Stimulated activated naive CD8-positive, alpha-beta T cell treated with anti-CD3 and anti-CD28 coated beads, Interleukin-15, Interleukin-2, amounts not matched to agents 100 ng/mL and 50 ng/mL, for 24 hours (primary cell): Measurements from ENCODE around the gene SLC9A5.
A peak's percentile ranks its signal among the peaks of the same experiment; 100 is the strongest.

ENCODE experiments used
- H3K27ac Mint-ChIP-seq: one replicate; pipeline ENCODE4 v1.8.0; 2021; ENCODE audit warnings: mild to moderate bottlenecking, mixed read lengths
- H3K27me3 Mint-ChIP-seq: one replicate; pipeline ENCODE4 v1.8.0; 2021; ENCODE audit warnings: mixed read lengths
- H3K36me3 Mint-ChIP-seq: one replicate; pipeline ENCODE4 v1.8.0; 2021; ENCODE audit warnings: low read depth, mixed read lengths
- H3K4me1 Mint-ChIP-seq: one replicate; pipeline ENCODE4 v1.8.0; 2021; ENCODE audit warnings: low read depth, mixed read lengths
- H3K4me3 Mint-ChIP-seq: one replicate; pipeline ENCODE4 v1.8.0; 2021; ENCODE audit warnings: mild to moderate bottlenecking, mixed read lengths
- H3K9me3 Mint-ChIP-seq: one replicate; pipeline ENCODE4 v1.8.0; 2021; ENCODE audit warnings: mixed read lengths

SLC9A5 gene

GRCh38 chr16:67312719-67313118 lies 63.9 kb downstream of the SLC9A5 start:
- Mint-ChIP-seq H3K4me3 (peak overlapping the region; percentile 38), H3K4me1 (peaks cover 49% of the 10 kb centered on the region)

DNA sequence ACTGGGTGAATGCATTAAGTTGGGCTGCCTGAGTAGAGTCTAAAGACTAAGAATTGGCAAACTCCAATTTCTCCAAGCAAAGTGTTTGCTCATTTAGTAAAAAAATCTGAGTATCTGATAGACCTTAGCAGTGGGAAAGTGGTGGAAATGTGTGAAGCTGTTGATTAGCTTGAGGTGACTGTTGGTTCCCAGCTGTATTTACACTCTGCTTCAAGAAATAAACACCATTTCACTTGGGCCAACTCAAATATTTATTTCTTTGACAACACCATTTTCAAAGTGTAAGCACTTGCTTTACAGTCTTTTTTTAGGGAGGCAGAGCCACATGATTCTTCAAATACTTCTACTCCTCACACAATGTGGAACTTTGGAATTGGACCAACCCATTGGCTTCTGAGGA lies 69.1 kb downstream of the SLC9A5 start:
- Mint-ChIP-seq H3K36me3 (no peaks in the 10 kb centered on the region), H3K27ac (no peak overlapping the region), H3K27me3 (peaks cover 33% of the 10 kb centered on the region), H3K4me3 (no peak overlapping the region), H3K9me3 (no peaks in the 10 kb centered on the region), H3K4me1 (peaks cover 13% of the 10 kb centered on the region)

More at GRCh38 chr16:67312719-67313118, 63.9 kb downstream of the SLC9A5 start:
- no peaks in the 10 kb centered on the region for H3K9me3 Mint-ChIP-seq
- H3K27ac Mint-ChIP-seq, result peak overlapping the region; percentile 98
- no peaks in the 10 kb centered on the region for H3K36me3 Mint-ChIP-seq
- H3K27me3 Mint-ChIP-seq, result no peaks in the 10 kb centered on the region
